ENCODE results near the gene KRTAP5-2.

DNA sequence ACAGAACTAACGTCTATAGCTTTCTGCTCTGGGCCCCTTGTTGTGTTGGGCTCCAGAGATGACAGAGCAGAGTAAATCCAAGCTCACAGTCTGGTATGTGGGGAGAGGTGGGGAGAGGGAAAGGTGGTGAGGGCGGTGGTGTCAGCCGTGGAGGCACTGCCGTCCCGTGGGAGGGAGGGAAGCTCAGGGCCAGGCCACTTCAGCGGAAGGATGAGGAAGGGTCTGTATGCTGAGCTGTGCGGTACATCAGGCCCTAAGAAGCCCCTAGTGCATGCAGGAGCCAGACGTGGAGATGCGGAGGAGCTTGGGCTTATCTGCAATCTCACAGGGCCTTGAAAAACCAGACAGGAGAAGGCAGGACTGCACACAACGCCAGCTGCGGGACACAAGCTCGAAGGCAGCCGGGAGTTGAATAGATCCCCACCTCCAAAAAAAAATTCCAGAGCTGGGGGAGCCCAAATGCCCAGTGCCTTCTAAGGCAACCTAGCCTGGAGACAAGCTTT lies 33.0 kb upstream of the KRTAP5-2 start:
- TF ChIP-seq, protein P1, sequence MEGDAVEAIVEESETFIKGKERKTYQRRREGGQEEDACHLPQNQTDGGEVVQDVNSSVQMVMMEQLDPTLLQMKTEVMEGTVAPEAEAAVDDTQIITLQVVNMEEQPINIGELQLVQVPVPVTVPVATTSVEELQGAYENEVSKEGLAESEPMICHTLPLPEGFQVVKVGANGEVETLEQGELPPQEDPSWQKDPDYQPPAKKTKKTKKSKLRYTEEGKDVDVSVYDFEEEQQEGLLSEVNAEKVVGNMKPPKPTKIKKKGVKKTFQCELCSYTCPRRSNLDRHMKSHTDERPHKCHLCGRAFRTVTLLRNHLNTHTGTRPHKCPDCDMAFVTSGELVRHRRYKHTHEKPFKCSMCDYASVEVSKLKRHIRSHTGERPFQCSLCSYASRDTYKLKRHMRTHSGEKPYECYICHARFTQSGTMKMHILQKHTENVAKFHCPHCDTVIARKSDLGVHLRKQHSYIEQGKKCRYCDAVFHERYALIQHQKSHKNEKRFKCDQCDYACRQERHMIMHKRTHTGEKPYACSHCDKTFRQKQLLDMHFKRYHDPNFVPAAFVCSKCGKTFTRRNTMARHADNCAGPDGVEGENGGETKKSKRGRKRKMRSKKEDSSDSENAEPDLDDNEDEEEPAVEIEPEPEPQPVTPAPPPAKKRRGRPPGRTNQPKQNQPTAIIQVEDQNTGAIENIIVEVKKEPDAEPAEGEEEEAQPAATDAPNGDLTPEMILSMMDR (IDR thresholded peaks at IDR 0.05): no peak
- no peak for TF ChIP-seq POLR2A (IDR thresholded peaks at IDR 0.05)

Measured in lower leg skin (tissue), 3 donors.